NCI-H2081 treated with DMSO at 0.1 percent for 48 hours (cell line): ENCODE results near the gene PCSK6.

Experiments
- DNase-seq: peaks from one replicate; lab custom pipeline; 2025; lab: John Stamatoyannopoulos, UW

PCSK6 gene

DNA sequence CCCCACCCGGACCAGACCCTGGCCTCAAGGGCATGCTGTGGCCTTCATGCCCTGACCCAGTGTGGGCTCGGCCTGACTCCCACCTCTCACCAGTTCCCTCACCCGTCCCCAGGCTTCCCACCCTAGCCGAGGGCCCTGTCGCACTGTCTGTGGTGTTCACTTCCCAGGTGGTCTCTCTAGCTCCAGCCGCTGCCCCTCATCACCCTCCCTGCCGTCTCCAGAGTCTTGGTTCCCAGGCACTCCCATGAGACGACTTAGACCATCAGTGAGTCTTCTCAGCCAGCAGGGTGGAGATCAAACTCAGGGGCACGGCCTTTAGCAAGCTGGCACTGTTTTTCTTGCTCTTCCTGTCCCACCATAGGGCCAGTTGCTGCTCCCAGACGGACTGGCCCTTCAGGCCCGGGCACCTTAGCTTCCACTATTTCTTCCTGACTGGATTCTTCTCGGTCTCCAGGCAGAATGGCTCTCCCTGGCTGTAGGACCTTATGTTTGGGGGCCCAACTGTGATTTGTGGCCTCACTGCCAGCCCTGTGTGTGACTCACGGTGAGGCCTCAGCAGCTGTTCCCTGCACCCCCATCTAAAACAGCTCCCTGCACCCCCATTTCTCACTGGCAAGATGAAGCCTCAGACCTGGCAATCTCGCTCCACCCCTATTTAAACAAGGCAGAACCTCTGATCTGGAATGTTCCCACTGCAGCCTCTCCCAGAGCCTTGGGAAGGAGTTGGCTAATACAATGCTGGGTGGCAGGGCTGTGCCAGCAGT is 9.4 kb upstream of the PCSK6 start:
- DNase-seq = no peak

DNA sequence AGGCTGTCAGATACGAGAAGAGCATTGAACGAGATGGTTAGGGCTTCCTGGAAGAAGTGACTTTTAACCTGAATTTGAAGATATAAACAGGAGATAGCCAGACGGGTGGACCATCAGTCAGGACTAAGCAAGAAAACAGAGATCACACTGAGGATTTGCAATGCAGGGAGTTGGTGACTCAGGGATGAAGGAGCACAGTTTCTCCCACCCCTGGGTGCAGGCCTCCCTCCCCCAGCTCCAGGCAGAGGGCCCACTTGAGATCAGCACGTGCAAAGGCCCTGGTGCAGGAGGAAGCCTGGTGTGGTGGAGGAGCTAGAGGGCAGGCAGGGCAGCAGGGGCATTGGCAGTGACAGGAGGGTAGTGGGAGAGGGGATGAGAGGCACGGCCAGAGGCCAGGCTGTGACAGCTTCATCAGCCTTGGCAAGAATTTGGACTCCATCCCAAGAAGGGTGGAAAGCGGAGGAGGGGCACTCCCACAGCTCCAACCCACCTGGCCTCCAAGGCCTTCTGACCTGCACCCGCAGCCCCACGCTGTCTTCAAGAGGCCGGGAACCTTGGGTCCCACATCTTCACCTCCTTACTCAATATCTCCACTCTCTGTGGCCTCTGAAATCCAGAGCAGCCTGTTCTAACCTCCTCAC is 8.7 kb upstream of the PCSK6 start:
- no peak for DNase-seq

DNA sequence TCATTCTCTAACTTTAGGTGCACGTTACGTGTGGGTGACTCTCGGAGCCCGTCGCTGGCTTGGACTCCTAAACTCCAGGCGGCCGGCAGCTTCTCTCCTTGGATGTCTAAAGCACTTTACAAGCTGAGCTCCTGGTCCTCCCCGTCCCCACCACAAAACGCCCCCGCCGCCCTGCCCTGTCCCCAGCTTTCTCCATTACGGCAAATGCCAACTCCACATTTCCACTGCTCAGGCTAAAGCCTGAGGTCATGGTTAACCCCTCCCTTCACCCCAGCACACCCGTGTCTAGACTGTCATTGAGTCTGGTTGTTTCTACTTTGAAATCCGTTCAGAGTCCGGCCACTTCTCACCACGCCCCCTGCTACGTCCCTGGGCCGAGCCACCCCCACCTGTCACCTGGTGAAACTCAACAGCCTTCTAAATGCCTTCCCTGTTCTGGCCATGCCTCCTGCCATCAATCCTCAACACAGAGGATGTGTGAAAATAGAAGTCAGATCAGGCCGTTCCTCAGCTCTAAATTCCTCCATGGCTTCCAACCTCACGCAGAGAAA is 8.1 kb upstream of the PCSK6 start:
- no peak for DNase-seq

DNA sequence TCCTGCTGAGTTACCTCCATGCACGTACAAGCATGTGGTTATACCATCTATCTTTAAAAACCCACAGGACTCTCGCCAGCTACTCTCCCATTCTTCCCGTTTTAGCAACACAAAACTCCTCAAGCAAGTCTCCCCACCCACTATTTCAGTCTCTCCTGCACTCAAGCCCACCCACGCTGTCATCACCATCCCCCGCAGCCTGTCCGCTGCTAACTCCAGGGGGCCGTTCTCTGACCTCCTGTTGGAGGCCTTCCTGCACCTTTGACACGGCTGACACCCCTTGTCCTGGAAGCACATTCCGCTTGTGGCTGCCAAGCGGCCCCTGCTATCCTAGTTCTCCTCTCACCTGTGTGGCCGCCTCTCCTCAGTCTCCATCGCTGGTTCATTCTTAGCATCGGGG is 7.5 kb upstream of the PCSK6 start:
- no peak for DNase-seq

DNA sequence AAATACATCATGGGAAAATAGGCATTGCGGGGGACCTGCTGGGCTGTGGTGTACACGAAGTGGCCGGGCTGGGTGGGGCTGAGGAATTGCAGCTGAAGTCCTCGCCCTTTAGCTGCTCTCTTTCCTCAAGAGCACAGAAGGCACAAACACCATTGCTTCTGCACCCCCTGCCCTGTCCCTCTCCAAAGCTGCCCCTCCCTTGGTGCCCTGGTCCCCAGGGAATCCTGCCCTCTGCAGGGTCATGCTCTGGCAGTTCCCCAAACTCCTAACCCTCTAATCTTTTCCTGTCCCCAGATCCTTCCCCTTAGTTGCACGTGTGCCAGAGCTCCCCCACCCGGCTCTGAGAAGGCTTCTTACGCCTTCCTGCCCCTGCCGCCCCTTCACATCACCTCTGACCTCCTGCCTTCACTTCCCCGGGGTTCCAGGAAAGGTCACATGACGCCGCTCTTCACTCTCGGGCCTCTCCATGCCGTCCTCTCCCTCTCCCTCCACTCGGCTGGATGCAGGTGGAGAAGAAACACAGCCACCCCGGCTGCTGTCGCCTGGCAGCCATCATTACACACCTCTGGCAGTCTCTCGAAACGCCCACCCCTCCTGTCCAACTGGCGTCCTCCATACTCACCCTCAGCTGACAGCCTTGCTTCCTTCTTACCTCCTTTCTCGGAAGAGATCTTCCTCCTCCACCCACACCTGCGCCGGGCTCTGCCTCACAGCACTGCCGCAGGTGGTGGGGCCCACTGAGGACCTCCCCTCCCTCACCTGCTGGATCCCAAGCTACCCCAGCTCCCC is 6.9 kb upstream of the PCSK6 start:
- no peak for DNase-seq

DNA sequence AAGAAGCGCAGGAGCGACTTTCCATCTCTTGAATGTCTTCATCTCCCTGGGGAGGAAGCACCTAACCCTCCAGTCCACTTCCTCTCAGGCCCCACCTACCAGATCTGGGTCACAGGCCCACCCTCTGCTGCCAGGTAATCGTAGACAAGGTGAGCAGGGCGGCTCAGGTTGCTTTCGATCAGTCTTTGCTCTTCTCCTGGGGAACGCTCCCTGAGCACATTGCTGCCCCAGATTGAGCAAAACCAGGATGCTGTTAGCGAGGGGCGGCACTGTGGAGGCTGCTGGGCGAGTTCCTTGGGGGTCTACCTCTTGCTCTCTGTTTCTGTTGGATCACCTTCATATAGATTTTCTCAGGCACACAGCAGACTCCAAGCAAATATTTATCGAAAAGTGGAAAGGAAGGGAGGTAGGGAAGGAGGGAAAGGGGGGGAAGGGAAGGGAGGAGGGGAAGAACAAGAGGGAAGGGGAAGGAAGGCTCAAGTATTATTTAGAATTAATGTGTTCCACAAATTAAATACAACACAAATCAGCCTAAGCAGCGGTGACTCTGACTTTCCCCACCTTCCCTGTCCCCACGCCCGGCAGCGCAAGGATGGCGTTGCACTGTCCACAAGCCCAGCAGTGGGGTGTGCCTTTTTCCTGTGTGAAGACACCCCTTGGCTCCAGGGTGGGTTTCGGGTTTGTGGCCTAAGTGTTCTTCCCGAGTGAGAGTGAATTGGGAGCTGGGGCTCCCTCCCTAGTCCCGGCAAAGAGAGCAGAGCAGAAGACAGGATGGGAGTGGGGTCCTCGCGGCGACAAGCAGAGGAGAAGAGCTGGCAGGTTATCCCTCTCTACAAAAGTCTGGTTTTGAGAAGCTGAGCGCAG is 6.1 kb upstream of the PCSK6 start:
- no peak for DNase-seq

DNA sequence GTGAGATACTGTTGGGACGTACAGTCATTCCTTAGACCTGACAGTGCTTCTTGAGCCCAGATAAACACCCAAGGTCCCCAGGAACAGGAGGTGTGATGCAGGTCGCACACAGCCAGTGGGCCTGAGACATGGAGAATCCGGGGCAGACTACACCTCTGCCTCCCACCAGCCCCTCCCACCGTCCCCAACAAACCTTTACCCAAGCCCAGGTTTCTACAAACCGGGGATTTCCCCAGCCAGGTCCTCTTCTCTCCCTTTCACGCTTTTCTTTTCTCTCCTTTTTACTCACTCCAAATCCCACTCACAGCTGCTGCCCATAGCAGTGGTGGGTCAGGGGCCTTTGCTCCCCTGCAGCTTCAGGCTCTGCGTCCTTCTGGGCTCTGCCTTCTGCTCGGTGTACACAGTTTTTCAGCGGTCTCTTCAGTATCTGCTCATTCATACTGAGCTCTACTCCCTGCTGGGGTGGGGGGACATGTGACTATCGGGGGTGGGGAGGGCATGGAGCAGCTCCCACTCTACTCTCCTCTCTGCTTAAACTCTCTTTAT is 4.8 kb upstream of the PCSK6 start:
- DNase-seq = no peak

DNA sequence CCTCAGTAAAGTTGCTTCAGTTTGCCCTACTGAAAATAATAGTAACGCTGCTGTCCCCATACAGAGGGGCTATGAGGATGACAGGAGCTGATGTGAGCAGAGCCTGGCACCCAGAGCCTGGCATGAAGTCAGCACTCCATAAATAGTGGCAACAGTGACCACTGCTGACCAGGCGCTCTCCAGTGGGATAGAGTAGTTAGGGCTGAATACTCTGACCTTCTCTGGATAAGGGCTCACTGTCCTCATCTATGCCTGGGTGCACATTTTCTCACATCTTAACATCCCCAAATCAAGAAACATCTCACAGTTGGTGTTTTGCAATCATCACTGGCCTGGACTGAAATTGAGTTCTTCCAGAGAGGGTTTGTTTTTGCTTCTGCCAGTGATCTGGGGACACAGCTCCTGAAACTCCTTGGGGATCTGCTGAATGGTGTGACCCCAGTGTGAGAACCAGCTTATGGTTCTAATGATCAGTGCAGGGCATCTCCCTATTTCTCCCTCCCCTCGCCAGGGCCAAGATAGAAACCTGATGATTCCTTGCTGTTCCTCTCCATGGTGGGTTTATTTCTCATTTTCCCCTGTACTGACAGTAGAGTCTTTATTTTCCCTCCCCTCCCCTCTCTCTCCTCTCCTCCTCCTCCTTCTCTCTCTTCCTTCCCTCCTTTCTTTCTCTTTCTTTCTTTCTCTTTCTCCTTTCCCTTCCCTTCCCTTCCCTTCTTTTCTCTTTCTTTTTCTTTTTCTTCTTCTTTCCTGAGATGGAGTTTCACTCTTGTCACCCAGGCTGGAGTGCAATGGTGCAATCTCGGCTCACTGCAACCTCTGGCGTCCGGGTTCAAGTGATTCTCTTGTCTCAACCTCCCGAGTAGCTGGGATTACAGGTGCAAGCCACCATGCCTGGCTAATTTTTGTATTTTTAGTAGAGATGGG is 3.5 kb upstream of the PCSK6 start:
- DNase-seq = no peak

DNA sequence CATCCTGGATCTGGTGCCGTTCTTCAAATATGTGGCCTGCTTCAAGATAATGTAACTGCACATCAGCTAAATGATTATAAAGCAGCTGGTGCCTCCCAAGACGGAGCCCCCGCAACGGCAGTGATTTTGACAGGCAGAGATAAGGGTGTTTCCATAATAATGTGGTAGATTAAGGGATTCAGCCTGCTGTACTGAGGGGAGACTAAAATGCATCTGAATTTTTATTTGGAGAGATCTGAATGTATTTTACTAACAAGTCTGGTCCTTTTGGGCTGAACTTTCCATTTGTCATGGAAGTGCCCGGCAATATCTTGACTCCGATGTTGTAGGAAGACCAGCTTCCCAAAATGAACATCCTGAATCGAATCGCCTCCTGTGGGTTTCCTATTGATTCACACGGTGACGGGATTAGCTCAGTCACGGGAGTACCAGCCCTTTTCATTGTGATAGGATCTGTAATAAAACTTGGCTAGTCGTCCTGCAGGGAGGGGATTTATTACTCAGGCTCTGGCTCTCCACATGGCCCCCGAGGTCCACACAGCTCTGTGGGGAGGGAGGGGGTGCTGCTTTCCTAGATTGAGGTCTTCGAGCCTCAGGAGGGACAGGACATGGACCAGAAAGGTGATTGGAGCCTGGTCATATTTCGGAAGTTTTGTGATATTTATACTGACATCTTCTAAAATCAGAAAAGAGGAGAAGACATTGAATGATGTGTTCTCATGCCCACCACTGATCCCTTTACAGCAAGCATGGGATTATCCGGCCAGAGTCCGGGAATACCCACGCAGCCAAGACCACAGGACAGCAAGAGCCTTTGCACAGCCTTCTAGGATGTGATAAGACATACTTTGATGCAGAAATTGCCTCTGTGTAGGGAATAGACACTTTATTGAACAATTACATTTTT is 2.5 kb upstream of the PCSK6 start:
- no peak for DNase-seq

DNA sequence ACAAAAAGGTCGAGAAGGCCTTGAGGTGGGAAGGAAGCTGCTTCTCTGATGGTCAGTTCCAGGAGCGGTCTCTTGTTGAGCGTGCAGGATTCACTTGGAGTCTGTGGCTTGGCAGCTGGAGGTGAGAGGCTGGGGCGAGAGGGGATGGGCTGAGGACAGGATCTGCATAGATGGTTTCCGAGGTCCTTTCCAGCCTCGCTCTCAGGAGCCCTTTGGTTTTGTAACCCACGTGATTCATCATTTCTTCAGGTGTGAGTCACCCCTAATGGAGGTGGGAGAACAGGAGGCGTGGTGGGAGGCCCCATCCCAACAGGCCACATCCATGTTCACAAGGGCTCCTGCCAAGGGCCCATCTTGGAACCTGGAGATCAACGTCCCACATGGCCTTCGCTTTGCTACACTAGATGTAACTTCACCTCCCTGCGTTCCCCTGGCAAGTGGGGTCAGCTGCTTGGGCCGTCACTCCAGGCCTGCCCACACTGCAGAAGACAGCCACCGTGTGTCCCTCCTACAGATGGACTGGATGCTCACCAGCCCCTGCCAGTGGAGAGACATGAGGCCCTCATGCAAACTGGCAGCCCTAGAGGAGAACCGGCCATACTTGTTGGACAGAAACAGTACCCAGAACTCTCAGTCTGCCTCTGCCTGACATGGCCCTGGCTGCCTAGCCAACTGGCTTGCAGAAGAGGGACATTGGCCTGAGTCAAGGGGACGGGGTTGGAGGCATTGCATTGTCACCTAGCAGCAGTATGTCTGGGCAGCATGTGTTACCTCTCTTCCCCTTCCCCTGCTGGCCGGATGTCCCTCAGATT is 1.6 kb upstream of the PCSK6 start:
- DNase-seq = no peak

DNA sequence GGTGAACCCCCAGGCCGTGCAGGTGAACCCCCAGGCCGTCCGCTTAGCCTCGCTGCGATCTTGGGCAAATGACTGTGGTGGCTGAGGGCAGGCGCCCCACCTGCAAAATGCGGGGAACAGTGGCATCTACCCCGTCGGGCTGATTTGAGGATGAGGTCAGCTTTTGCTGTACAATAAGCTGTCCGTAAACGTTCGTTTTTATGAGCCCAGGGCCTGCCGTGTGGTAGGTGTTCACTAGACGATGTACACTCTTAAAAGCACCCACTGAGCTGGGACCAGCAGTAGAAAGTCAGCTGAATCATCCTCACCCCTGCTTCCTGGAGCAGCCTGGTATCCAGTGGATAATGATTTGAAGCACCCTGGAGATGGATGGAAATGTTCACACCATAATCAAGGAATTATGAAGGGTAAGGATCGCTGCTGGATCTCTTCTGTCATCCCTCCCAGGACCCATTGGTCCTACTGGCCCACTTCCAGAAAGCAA is 943 bp upstream of the PCSK6 start:
- no peak for DNase-seq

DNA sequence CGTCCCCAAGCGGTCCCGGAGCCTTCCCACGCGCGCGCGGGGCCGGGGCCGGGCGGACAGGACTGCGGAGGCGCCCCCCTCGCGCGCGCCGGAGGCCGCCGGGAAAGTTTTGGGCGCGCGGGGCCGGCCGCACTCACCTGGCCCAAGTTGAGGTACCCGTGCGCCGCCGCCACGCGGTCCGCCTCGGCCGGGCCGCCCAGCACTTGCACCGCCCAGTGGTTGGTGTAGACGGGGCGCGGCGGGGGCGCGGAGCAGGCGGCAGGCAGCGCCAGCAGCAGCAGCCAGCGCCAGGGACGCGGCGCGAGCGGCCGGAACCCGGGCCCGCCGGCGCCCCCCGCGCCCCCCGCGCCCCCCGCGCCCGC is 289 bp downstream of the PCSK6 start:
- DNase-seq = no peak

DNA sequence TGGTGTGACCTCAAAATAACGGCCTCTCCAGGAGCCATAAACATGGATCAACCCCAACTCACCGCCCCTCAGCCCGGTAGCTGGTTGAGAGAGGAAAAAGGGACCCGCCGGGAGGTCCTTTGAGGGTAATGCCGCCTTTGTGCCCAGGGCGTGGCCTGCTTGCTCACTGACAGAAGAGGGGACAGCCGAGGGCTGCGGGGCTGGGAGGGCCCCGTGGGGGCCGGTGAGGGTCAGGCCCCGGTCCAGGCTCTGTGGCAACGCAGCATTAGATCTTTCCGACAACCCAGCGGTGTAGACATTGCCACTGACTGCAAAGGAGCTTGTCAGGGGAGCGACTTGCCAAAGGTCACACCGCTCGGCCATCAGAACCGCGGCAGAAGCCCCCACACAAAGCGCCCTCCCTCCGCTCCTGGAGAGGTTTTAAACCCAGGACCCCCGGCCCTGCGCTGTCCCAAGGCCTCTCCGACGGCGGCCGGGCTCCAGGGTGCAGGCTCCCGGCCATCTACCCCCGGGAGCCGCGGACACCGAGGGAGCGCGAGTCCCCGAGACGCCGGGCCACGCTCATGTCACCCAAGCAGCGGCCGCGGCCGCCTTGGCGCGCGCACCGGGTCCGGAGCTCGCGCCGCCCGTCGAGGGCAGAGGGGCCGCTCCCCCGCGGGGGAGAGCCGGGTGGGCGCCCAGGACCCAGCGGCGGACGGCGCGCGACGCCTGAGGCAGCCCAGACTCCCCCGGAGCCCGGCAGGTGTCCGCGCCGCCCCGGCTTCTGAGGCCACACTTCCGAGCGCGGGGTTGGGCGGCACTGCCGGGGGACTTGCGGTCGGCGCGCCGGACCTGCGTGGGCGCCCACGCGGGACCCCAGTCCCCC is 975 bp downstream of the PCSK6 start:
- no peak for DNase-seq

DNA sequence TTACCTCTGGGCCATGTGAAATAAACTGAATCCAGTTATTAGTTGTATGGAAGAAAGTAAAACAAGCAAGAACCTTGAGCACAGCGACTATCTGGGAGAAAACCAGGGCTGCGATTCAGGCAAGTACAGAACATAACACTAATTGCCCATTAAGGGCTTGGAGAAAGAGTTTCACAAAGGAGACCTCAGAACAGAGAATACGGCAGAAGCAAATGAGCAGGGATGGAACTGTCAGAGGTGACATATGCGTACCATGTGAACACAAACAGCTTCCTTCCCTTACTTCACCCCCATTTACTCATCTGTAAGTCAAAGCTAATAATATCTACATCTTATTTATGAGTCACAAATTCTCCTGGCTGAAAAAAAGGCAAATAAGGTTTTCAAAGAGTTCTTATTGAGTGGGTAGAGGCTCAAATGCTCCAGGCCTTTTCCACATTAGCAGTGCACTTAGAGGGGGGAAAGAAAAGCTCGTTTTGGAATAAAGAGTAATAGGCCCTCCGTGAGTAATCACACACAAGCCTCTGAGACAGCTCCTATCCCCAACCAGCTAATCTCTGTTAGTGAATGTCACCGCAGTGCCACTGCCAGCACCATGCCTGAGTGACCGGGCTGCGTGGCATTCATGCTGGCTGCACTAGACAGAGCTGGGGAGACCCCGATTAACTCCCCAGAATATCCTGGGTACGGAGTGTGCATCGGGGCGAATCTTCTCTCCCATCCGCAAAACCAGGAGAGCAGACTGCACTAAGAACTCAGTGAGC is 2.6 kb downstream of the PCSK6 start:
- DNase-seq = no peak

DNA sequence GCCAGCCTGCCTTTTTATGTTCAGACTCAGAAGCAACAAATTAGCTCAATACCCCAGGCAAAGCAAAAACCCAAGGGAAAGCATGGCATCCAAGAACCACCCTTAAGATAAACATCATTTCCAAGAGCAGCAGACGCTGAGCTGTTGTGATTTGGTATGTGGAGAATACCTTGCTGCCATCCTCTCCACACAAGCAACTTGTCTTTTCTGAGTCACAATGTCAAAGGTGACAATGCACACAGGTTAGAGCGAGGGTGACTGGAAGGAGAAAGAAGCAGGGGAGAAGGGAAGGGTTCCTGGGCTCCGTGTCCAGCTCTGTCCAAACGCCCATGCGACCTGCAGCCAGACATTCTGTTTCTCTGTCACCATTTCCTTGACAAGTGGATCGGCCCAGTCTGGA is 6.0 kb downstream of the PCSK6 start:
- DNase-seq = no peak

DNA sequence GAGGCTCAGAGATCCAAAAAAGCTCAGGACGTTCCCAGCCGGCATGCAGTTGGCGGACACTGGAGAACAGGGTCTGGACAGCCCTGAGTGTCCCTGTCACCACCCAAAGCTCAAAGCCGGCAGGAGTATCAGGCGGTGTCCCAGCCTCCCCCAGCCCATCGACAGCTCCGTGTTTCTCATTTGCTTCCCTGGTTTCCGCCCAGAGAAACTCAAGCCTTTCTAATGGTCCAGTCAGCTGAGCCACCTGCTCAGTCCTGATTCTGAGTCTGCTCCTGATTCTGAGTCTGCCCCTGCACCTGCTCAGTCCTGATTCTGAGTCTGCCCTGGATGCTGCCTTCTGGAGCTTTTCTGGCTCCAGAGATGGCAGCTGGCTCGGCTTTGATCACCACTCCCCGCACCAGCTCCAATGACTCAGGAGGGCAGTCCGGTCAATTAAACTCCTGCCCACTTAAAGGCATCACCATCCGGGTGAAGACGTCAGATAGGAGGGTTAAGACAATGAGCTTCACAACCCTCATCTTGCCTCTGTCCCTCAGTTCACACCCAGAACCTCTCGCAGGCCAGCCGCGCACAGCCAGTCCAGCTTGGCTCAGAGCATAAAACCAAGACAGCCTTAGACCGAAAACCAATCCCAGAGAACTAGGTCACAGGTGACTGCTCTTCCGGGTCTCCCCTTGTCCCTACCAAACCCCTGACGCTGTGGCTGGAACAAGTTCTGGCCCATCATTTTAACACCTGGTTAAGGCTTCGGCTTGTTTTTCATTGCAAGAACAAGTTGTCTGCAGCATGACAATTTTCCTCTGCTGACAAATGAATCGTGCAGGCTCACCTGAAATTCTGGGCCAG is 6.8 kb downstream of the PCSK6 start:
- DNase-seq = no peak
